Fibroblast of peridontal ligament (primary cell): ENCODE data around the gene NDUFV3.
"Not testable (repeated sequence)": the region's sequence is repeated elsewhere in the genome, so short reads cannot be mapped to it uniquely, and the experiment has no call there.

ENCODE experiments used
- DNase-seq: peaks from one replicate; pipeline ENCODE4 v3.0.0-alpha.2; 2010; ENCODE audit errors: extremely low read depth

The NDUFV3 gene

GRCh38 chr21:42892582-42892930 lies 553 bp upstream of the NDUFV3 start:
- no peak for DNase-seq

- DNase-seq: no peak
Measured at GRCh38 chr21:42900446-42900845, 7.3 kb downstream of the NDUFV3 start.

- no peak for DNase-seq
Measured at GRCh38 chr21:42903817-42904216, 10.7 kb downstream of the NDUFV3 start.

- DNase-seq: no peak
Measured at GRCh38 chr21:42905195-42905594, 12.1 kb downstream of the NDUFV3 start.

GRCh38 chr21:42906233-42906632 lies 13.1 kb downstream of the NDUFV3 start:
- DNase-seq: no peak

GRCh38 chr21:42908484-42908883 lies 15.4 kb downstream of the NDUFV3 start:
- DNase-seq: not testable (repeated sequence)

GRCh38 chr21:42911920-42912319 lies 18.8 kb downstream of the NDUFV3 start:
- not testable (repeated sequence) for DNase-seq

- peak; percentile 69 for DNase-seq
Measured at GRCh38 chr21:42913476-42913875, 20.4 kb downstream of the NDUFV3 start.

- no peak for DNase-seq
Measured at GRCh38 chr21:42918291-42918690, 25.2 kb downstream of the NDUFV3 start.

- no peak for DNase-seq
Measured at GRCh38 chr21:42921927-42922326, 28.8 kb downstream of the NDUFV3 start.

- DNase-seq: no peak
Measured at GRCh38 chr21:42922918-42923317, 29.8 kb downstream of the NDUFV3 start.

GRCh38 chr21:42923553-42924432 lies 30.7 kb downstream of the NDUFV3 start:
- DNase-seq: peak; percentile 89

- DNase-seq: no peak
Measured at GRCh38 chr21:42924433-42924751, 31.3 kb downstream of the NDUFV3 start.

- DNase-seq: no peak
Measured at GRCh38 chr21:42925114-42925926, 32.2 kb downstream of the NDUFV3 start, which contains the start of gene ERVH48-1. ERVH48-1 (minus strand) TSS chr21:42925630; CDS start chr21:42919006, 6,624 bp downstream.

- not testable (repeated sequence) for DNase-seq
Measured at GRCh38 chr21:42927474-42928200, 34.5 kb downstream of the NDUFV3 start.

GRCh38 chr21:42929969-42930368 lies 36.9 kb downstream of the NDUFV3 start:
- DNase-seq: no peak

- DNase-seq: no peak
Measured at GRCh38 chr21:42931560-42932235, 38.6 kb downstream of the NDUFV3 start.

GRCh38 chr21:42932378-42933136 lies 39.4 kb downstream of the NDUFV3 start:
- not testable (repeated sequence) for DNase-seq

- not testable (repeated sequence) for DNase-seq
Measured at GRCh38 chr21:42933137-42933970, 40.2 kb downstream of the NDUFV3 start.

GRCh38 chr21:42933973-42934372 lies 40.9 kb downstream of the NDUFV3 start:
- not testable (repeated sequence) for DNase-seq
